Stimulated activated CD8-positive, alpha-beta memory T cell treated with anti-CD3 and anti-CD28 coated beads, Interleukin-2, amount 100 ng/mL, for 48 hours (primary cell): Measurements from ENCODE around the gene PRR7.
A peak's percentile ranks its signal among the peaks of the same experiment; 100 is the strongest.

ENCODE experiments used
- DNase-seq, 2 donors: peaks; one replicate each; pipeline ENCODE4 v3.0.0-alpha.2; 2020; ENCODE audit warnings: low read depth in 2 of 2

The PRR7 gene

DNA sequence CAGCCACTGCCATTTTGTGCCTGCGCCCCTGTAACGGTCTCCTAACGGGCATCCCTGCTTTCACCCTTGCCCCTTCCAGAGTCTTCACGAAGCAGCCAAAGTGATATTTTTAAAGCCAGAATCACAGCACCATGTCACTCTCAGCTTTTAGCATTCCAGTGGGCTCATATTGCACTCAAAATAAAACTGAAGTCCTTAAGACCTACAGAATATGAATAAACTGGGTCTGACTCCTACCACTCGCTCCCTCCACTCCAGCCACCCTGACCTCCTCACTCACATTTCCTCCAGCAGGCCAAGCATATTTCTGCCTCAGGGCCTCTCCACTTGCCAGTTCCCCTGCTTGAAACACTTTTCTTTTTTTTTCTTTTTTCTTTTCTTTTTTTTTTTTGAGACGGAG, 53.2 kb downstream of the PRR7 start:
- no peak for DNase-seq

DNA sequence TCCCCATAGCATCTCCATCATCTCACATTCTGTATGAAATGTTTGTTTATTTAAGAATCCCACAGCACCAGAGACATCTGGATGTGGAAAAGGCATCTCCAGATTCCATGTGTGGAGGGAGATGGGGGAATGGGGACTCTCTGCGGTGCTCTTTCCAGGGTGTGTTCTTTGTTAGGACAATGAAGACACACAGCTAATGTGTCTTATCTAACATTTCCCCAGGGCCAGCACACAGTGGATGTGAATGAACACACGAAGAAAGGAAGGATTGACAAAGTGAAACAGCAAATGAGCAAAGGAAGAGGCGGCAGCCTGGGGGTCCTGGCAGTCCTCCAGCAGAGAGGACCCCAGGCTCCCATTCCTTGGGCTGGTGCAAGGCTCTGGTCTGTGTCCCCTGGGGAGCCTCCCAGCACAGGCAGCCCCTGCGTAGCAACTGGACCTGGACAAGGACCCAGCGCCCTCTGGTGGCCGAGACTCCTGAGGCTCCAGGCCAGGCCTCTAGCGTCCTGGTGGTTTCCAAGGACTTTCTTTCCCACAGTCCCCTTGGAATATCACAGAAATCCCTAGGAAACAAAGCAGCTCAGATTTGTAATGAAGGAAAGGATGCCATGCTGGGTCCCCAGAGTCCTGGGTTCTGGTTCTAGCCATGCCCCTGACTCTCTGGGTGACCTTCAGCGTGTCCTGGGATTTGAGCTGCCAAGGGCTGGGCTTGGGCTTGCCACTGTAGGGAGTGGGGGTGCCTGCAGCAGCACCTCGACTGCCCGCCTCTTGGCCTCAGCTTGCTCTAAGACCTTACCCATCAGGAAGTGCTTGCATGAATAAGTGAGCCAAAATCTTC, 54.3 kb downstream of the PRR7 start:
- DNase-seq: peak; percentile 77 to 87

GRCh38 chr5:177501874-177502678, 55.5 kb downstream of the PRR7 start:
- DNase-seq: no peak

DNA sequence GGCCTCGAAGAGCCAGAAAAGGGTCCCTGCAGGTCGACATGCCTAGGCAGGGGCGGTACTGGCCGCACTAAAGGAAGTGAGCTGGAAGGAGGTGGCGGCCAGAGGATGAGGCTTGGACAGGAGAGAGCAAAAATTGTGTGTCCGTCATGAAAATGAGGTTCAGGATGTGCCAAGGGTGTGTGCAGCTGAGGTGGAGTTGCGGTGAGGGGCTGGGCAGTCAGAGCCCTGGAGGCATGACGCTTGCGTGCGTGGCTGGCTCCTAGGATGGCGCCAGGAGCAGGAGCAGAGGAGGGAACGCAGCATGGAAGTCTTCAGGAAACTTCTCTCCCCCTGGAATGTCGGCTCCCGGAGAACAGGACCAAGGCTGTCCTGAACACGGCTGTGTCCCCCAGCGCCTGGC, 56.3 kb downstream of the PRR7 start:
- DNase-seq: no peak

DNA sequence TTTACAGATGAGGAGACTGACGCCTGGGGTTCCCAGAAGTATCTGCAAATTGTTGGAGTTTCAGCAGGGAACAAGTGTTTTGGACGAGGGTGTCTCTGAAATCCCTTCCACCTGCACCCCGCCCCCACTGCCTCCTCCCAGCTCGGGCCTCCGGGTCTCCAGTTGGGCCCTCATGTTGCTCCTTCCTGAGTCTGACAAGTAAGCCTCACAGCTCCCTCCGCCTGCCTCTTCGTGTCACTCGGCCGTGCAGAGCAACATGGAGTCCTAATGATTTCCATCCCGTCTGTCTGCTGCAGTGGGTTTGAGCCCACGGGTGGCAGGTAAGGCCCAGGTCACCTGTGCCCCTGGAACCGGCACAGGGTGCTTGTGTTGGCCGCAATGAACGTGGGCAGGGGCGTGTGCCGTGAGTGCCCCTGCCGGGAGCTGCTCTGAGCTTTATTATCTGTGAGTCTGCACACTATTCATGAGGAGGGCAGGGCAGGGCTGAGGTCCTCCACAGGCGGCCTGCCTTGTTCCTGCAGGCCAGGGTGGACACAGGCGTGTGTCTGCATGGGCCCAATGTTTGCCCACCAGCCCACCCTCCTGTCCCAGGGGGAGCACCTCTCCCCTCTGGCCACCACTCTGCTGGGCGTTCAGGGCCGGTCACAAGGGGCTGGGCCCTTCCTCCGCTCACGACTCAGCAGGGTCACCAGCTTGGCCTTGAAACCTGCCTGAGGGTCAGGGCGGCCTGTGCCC, 56.9 kb downstream of the PRR7 start:
- DNase-seq: no peak

- no peak for DNase-seq
These were observed 57.8 kb downstream of the PRR7 start for GRCh38 chr5:177504086-177505056.

GRCh38 chr5:177505075-177505474, 58.5 kb downstream of the PRR7 start:
- DNase-seq: no peak
